ENCODE results near the gene CTCFL.

The CTCFL gene

GRCh38 chr20:57483287-57484050 lies 41.5 kb downstream of the CTCFL start:
- no peak for TF ChIP-seq REST (IDR thresholded peaks at IDR 0.05; ENCODE audit: insufficient read depth in 1 of 2, low read depth in 2 of 2, low read length in 2 of 2)
- TF ChIP-seq FOXP2 (optimal IDR thresholded peaks at IDR 0.05; ENCODE audit: borderline replicate concordance, extremely low read depth, extremely low read length, insufficient read depth) = no peak
- no peak for TF ChIP-seq TAF1 (IDR thresholded peaks at IDR 0.05; ENCODE audit: borderline replicate concordance, insufficient read depth, low read length)
- TF ChIP-seq POLR2AphosphoS5 (IDR thresholded peaks at IDR 0.05; ENCODE audit: low read depth, low read length) = no peak
- TF ChIP-seq SIN3A (IDR thresholded peaks at IDR 0.05; ENCODE audit: borderline replicate concordance, insufficient read depth, low read length) = no peak

DNA sequence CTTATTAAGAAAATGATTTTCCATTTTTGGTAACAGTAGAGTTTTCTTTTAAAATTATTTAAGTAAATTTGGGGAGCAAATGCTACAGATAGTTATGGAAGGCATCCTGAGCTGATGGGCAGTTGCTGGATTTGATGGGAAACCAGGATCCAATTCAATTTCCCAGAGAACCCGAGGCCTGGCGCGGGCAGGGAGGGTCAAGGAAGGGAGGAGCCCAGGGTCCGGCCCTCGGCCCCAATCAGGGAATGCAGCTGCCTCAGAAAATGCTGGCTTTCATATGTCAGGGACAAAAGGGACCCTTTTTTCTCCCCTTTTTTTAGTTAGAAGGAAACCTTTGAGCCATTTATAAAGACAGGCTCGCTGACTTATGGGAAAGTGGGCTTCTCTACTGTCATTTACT lies 42.1 kb downstream of the CTCFL start:
- TF ChIP-seq REST (IDR thresholded peaks at IDR 0.05; ENCODE audit: insufficient read depth in 1 of 2, low read depth in 2 of 2, low read length in 2 of 2) = no peak
- TF ChIP-seq TAF1 (IDR thresholded peaks at IDR 0.05; ENCODE audit: borderline replicate concordance, insufficient read depth, low read length) = no peak
- TF ChIP-seq POLR2AphosphoS5 (IDR thresholded peaks at IDR 0.05; ENCODE audit: low read depth, low read length) = no peak
- no peak for TF ChIP-seq FOXP2 (optimal IDR thresholded peaks at IDR 0.05; ENCODE audit: borderline replicate concordance, extremely low read depth, extremely low read length, insufficient read depth)
- no peak for TF ChIP-seq SIN3A (IDR thresholded peaks at IDR 0.05; ENCODE audit: borderline replicate concordance, insufficient read depth, low read length)

GRCh38 chr20:57482148-57482547 lies 42.8 kb downstream of the CTCFL start:
- TF ChIP-seq REST (IDR thresholded peaks at IDR 0.05; ENCODE audit: insufficient read depth in 1 of 2, low read depth in 2 of 2, low read length in 2 of 2) (no peak), TAF1 (IDR thresholded peaks at IDR 0.05; ENCODE audit: borderline replicate concordance, insufficient read depth, low read length) (no peak), POLR2AphosphoS5 (IDR thresholded peaks at IDR 0.05; ENCODE audit: low read depth, low read length) (no peak), FOXP2 (optimal IDR thresholded peaks at IDR 0.05; ENCODE audit: borderline replicate concordance, extremely low read depth, extremely low read length, insufficient read depth) (no peak), SIN3A (IDR thresholded peaks at IDR 0.05; ENCODE audit: borderline replicate concordance, insufficient read depth, low read length) (no peak)

- TF ChIP-seq FOXP2 (optimal IDR thresholded peaks at IDR 0.05; ENCODE audit: borderline replicate concordance, extremely low read depth, extremely low read length, insufficient read depth) (no peak), POLR2AphosphoS5 (IDR thresholded peaks at IDR 0.05; ENCODE audit: low read depth, low read length) (no peak), REST (IDR thresholded peaks at IDR 0.05; ENCODE audit: insufficient read depth in 1 of 2, low read depth in 2 of 2, low read length in 2 of 2) (no peak), SIN3A (IDR thresholded peaks at IDR 0.05; ENCODE audit: borderline replicate concordance, insufficient read depth, low read length) (no peak), TAF1 (IDR thresholded peaks at IDR 0.05; ENCODE audit: borderline replicate concordance, insufficient read depth, low read length) (no peak)
These were observed 43.6 kb downstream of the CTCFL start for GRCh38 chr20:57481281-57481711.

All from PFSK-1 (cell line).